A549 (cell line): ENCODE data around the gene NAPA. TPM values are rescaled to one million over a fixed set of nuclear protein-coding genes. Genes with fewer than 3 reads are reported as not detected.

Experiments
- ATAC-seq, 2 experiments: fragments of 200-7000 bp in 1 of 2; fragments of >200 bp in 1 of 2; cut with Nextera tagmentation in 1 of 2; cut with Tn5 transposase in 1 of 2; 3 replicates each; pipeline versions ENCODE4 v1.8.0 to v1.9.1; 2018 to 2020; ENCODE audit warnings: mild to moderate bottlenecking in 1 of 2, moderate library complexity in 1 of 2
- CTCF ChIA-PET: fragments of 300-600 bp; sonication (Branson Sonifier 250); formaldehyde crosslinking; extraction: SDS; loops from one replicate; lab custom pipeline; 2021; ENCODE audit warnings: antibody characterized with exemption, inconsistent platforms; lab: Yijun Ruan, JAX
- POLR2A ChIA-PET: fragments of 350-600 bp; formaldehyde crosslinking; extraction: SDS; loops from one replicate; lab custom pipeline; 2021; ENCODE audit warnings: antibody characterized with exemption, inconsistent platforms; lab: Yijun Ruan, JAX
- DNase-seq, 2 experiments: peaks; one replicate each; pipeline versions ENCODE4 v3.0.0 to v3.0.0-alpha.2; 2011 to 2016; ENCODE audit warnings: low read depth in 1 of 2, low spot score in 1 of 2
- FAIRE-seq: peaks from 2 replicates; lab custom pipeline; 2011; peaks lifted over from hg19 to GRCh38; lab: Jason Lieb, UNC
- H3K27ac ChIP-seq, 2 experiments: fragments of >200 bp; sonication (Bioruptor Twin); formaldehyde crosslinking; 3 replicates each; pipeline ENCODE4 v1.5.1; 2016 to 2017
- H3K4me1 ChIP-seq: fragments of >200 bp; sonication (Bioruptor Twin); formaldehyde crosslinking; 3 replicates; pipeline ENCODE4 v1.6.1; 2016
- H3K4me2 ChIP-seq: fragments of >200 bp; sonication (Bioruptor Twin); formaldehyde crosslinking; 3 replicates; pipeline ENCODE4 v1.6.1; 2016
- H3K4me3 ChIP-seq: fragments of >200 bp; sonication (Bioruptor Twin); formaldehyde crosslinking; 3 replicates; pipeline ENCODE4 v1.5.1; 2016
- H3K9me3 ChIP-seq: fragments of >200 bp; sonication (Bioruptor Twin); formaldehyde crosslinking; 3 replicates; pipeline ENCODE4 v1.6.1; 2016
- FOSL2 ChIP-seq, 2 experiments: fragments of 450-650 bp in 1 of 2; fragments of >200 bp in 1 of 2; sonication (Bioruptor Twin) in 1 of 2; formaldehyde crosslinking; IDR thresholded peaks; 2 replicates each; pipeline versions ENCODE4 v1.5.0 to v1.6.1; 2016 to 2020; ENCODE audit warnings: mild to moderate bottlenecking in 1 of 2, moderate library complexity in 1 of 2
- GATA3 ChIP-seq: IDR thresholded peaks from 2 replicates; pipeline ENCODE4 v1.6.1; 2012; ENCODE audit warnings: borderline replicate concordance
- HDAC2 ChIP-seq: fragments of 200-600 bp; sonication (generic); IDR thresholded peaks from 2 replicates; pipeline ENCODE4 v1.6.1; 2016
- KDM1A ChIP-seq: fragments of 200-600 bp; sonication (generic); IDR thresholded peaks from 2 replicates; pipeline ENCODE4 v1.6.1; 2016; ENCODE audit warnings: low read depth, mild to moderate bottlenecking
- MAFK ChIP-seq: fragments of 450-650 bp; IDR thresholded peaks from 2 replicates; pipeline ENCODE4 v1.6.1; 2014; ENCODE audit not compliant: partially characterized antibody
- MAZ ChIP-seq: fragments of 150-350 bp; IDR thresholded peaks from 2 replicates; pipeline ENCODE4 v1.6.1; 2014; ENCODE audit warnings: antibody characterized with exemption, low read depth, low read length, borderline replicate concordance
- PHF8 ChIP-seq: fragments of 200-600 bp; sonication (generic); IDR thresholded peaks from 2 replicates; pipeline ENCODE4 v1.6.1; 2016; ENCODE audit warnings: low read depth, mild to moderate bottlenecking, antibody characterized with exemption, moderate library complexity, borderline replicate concordance
- POLR2A ChIP-seq: IDR thresholded peaks from 2 replicates; pipeline ENCODE4 v1.6.1; 2012; ENCODE audit warnings: mild to moderate bottlenecking, low read length
- RAD21 ChIP-seq, 2 experiments: fragments of >200 bp in 1 of 2; sonication (Bioruptor Twin) in 1 of 2; formaldehyde crosslinking in 1 of 2; IDR thresholded peaks in 1 of 2; conservative IDR thresholded peaks in 1 of 2; 2 replicates in 1 of 2; 3 replicates in 1 of 2; pipeline ENCODE4 v1.6.1; 2012 to 2018; ENCODE audit warnings: inconsistent platforms in 1 of 2
- RCOR1 ChIP-seq: fragments of 150-350 bp; IDR thresholded peaks from 2 replicates; pipeline ENCODE4 v1.6.1; 2014; ENCODE audit warnings: antibody characterized with exemption, low read length, low read depth
- ZC3H11A ChIP-seq: fragments of 450-650 bp; IDR thresholded peaks from 2 replicates; pipeline ENCODE4 v1.6.1; 2014; ENCODE audit warnings: antibody characterized with exemption, mild to moderate bottlenecking
- ZFP36 ChIP-seq: fragments of 450-650 bp; IDR thresholded peaks from 2 replicates; pipeline ENCODE4 v1.6.1; 2014; ENCODE audit warnings: borderline replicate concordance; ENCODE audit not compliant: partially characterized antibody
- ZNF302 ChIP-seq: fragments of 250-450 bp; sonication (Bioruptor Pico); IDR thresholded peaks from 2 replicates; pipeline ENCODE4 v1.9.0; 2021; ENCODE audit warnings: inconsistent platforms, mild to moderate bottlenecking, moderate library complexity
- WGBS: methylation state at CpG from one replicate; pipeline ENCODE4 v1.1.6; 2017; ENCODE audit errors: missing lambda C conversion rate; 5-methylcytosine and 5-hydroxymethylcytosine counted together
- polyA plus RNA-seq, 4 experiments: library from polyadenylated mRNA; depleted of rRNA in 3 of 4; stranded (reverse); fragments of >200 nt; fragmentation: RNase III in 1 of 4; extraction: RNeasy Plus Mini Kit Qiagen cat#74134 plus additional on column Dnase treatment in 1 of 4; gene quantifications; 2 replicates in 3 of 4; 3 replicates in 1 of 4; pipeline ENCODE4 v1.2.3, GENCODE V29; 2011 to 2017
- TF ChIP-seq, protein P1 (sequence below): fragments of 200-600 bp; sonication (generic); IDR thresholded peaks from 2 replicates; pipeline ENCODE4 v1.6.1; 2016; ENCODE audit warnings: antibody characterized with exemption, mild to moderate bottlenecking, moderate library complexity
- TF ChIP-seq, protein P2 (sequence below): fragments of 150-350 bp; IDR thresholded peaks from 2 replicates; pipeline ENCODE4 v1.6.1; 2014; ENCODE audit warnings: low read depth, mild to moderate bottlenecking, low read length
- TF ChIP-seq, protein P3 (sequence below): fragments of >200 bp; sonication (Bioruptor Twin); formaldehyde crosslinking; IDR thresholded peaks from 3 replicates; pipeline ENCODE4 v1.6.1; 2016
- TF ChIP-seq, protein P4 (sequence below): fragments of 450-650 bp; IDR thresholded peaks from 2 replicates; pipeline ENCODE4 v1.6.1; 2014; ENCODE audit warnings: antibody characterized with exemption

NAPA gene
- polyA plus RNA-seq, 2 of the 4 experiments (the other 2 are of a cell fraction), result 69.6 to 101 TPM

DNA sequence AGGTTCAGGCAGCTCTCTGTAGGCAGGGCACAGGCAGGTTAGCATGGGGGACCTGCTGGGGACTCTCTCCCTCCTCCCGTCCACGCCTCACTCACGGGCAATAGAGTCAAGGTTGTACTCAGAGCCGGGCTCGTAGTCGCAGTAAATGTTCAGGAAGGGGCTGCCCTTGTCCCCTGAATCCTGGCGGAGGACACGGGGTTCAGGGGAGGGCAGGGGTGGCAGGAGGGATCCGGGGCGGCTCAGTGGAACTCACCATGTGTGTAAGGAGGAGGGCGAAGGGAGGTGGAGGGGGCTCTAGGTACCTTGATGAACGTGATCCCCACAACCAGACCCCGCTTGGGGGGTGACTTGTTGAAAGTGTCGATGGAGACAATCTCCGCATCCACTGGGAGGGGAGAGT is 31.7 kb downstream of the NAPA start:
- Histone ChIP-seq H3K4me3 (peak overlapping the region; percentile 53), H3K4me2 (peak overlapping the region; percentile 71), H3K27ac (peak overlapping the region; percentile 96 to 97), H3K4me1 (peaks cover 12% of the 10 kb centered on the region; the same call in 2 of the 3 replicates), H3K9me3 (no peaks in the 10 kb centered on the region)
- DNase-seq, result no peak
- ATAC-seq, result no peak
- ChIA-PET POLR2A (interaction anchor here (0.5 to 1.7 kb wide), 18 partner anchors 7 to 985 kb away, joined by 3 to 15 read pairs (median 4); partner anchors contain the start of genes INAFM1 and NAPA), CTCF (interaction anchor here (0.6 to 5.8 kb wide), 39 partner anchors 8 to 364 kb away, joined by 3 to 84 read pairs (median 7); partner anchors contain the start of genes EHD2, NAPA and SLC8A2)
- no peak for FAIRE-seq
- WGBS, result 84% methylated on average over 15 of the region's 15 CpGs
- TF ChIP-seq, protein P1, sequence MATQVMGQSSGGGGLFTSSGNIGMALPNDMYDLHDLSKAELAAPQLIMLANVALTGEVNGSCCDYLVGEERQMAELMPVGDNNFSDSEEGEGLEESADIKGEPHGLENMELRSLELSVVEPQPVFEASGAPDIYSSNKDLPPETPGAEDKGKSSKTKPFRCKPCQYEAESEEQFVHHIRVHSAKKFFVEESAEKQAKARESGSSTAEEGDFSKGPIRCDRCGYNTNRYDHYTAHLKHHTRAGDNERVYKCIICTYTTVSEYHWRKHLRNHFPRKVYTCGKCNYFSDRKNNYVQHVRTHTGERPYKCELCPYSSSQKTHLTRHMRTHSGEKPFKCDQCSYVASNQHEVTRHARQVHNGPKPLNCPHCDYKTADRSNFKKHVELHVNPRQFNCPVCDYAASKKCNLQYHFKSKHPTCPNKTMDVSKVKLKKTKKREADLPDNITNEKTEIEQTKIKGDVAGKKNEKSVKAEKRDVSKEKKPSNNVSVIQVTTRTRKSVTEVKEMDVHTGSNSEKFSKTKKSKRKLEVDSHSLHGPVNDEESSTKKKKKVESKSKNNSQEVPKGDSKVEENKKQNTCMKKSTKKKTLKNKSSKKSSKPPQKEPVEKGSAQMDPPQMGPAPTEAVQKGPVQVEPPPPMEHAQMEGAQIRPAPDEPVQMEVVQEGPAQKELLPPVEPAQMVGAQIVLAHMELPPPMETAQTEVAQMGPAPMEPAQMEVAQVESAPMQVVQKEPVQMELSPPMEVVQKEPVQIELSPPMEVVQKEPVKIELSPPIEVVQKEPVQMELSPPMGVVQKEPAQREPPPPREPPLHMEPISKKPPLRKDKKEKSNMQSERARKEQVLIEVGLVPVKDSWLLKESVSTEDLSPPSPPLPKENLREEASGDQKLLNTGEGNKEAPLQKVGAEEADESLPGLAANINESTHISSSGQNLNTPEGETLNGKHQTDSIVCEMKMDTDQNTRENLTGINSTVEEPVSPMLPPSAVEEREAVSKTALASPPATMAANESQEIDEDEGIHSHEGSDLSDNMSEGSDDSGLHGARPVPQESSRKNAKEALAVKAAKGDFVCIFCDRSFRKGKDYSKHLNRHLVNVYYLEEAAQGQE, result no peak
- TF ChIP-seq PHF8 (no peak), KDM1A (no peak), RCOR1 (no peak), GATA3 (no peak), HDAC2 (no peak), ZNF302 (no peak)

DNA sequence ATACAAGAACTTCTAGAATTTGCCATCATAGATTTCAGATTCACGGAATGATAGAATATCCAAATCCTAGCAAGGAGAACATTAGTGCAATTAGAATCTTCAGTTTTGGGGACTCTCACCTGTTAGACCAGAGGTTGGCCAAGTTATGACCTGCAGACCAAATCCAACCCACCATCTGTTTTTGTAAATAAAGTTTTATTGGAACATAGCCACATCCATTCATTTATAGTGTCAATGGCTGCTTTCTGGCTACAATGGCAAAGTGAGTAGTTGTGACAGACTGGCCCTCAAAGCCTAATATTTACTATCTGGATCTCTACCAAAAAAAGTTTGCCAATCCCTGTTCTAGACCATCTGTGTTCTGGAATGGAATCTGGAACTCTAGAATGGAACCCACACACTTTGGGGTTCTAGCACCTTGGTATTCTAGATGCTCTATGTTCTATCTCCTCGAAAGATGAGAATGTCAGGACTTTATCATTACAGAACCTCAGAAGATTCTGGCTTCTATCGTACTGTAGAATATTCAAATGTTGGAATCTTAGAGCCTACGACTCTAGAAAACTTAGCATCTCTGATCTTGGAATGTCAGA is 33.3 kb downstream of the NAPA start:
- H3K9me3 ChIP-seq, result no peaks in the 10 kb centered on the region
- no peak overlapping the region for H3K4me3 ChIP-seq
- 83% methylated on average over 4 of the region's 4 CpGs for WGBS
- ATAC-seq (no peak), DNase-seq (no peak), FAIRE-seq (no peak)
- H3K4me2 ChIP-seq, result no peak overlapping the region
- ChIA-PET POLR2A (no interaction called here), CTCF (interaction anchor here (1.2 to 4.2 kb wide), 5 partner anchors 13 to 53 kb away, joined by 3 to 58 read pairs (median 18); no protein-coding TSS in a partner anchor)
- H3K27ac ChIP-seq, result no peak overlapping the region
- peaks cover 12% of the 10 kb centered on the region; the same call in 2 of the 3 replicates for H3K4me1 ChIP-seq
- TF ChIP-seq ZFP36, result no peak
- TF ChIP-seq FOSL2 (IDR thresholded peaks at IDR 0.05), result no peak
- no peak for TF ChIP-seq FOSL2 (CRISPR knock-in tag; IDR thresholded peaks at IDR 0.05)
- TF ChIP-seq MAZ, result no peak
- TF ChIP-seq RAD21 (conservative IDR thresholded peaks at IDR 0.05 in 1 of 2, IDR thresholded peaks at IDR 0.05 in 1 of 2), result no peak
- TF ChIP-seq GATA3, result no peak
- no peak for TF ChIP-seq RCOR1
- TF ChIP-seq, protein P2, sequence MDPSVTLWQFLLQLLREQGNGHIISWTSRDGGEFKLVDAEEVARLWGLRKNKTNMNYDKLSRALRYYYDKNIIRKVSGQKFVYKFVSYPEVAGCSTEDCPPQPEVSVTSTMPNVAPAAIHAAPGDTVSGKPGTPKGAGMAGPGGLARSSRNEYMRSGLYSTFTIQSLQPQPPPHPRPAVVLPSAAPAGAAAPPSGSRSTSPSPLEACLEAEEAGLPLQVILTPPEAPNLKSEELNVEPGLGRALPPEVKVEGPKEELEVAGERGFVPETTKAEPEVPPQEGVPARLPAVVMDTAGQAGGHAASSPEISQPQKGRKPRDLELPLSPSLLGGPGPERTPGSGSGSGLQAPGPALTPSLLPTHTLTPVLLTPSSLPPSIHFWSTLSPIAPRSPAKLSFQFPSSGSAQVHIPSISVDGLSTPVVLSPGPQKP, result no peak
- no peak for TF ChIP-seq HDAC2
- TF ChIP-seq, protein P3, sequence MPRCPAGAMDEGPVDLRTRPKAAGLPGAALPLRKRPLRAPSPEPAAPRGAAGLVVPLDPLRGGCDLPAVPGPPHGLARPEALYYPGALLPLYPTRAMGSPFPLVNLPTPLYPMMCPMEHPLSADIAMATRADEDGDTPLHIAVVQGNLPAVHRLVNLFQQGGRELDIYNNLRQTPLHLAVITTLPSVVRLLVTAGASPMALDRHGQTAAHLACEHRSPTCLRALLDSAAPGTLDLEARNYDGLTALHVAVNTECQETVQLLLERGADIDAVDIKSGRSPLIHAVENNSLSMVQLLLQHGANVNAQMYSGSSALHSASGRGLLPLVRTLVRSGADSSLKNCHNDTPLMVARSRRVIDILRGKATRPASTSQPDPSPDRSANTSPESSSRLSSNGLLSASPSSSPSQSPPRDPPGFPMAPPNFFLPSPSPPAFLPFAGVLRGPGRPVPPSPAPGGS, result no peak
- TF ChIP-seq POLR2A, result no peak
- no peak for TF ChIP-seq MAFK
- TF ChIP-seq ZC3H11A, result no peak
- TF ChIP-seq, protein P4, sequence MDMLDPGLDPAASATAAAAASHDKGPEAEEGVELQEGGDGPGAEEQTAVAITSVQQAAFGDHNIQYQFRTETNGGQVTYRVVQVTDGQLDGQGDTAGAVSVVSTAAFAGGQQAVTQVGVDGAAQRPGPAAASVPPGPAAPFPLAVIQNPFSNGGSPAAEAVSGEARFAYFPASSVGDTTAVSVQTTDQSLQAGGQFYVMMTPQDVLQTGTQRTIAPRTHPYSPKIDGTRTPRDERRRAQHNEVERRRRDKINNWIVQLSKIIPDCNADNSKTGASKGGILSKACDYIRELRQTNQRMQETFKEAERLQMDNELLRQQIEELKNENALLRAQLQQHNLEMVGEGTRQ, result no peak
